Endothelial cell of umbilical vein (primary cell): ENCODE results near the gene PPM1H. TPM values are rescaled to one million over a fixed set of nuclear protein-coding genes. Genes with fewer than 3 reads are reported as not detected.

Experiments used
- BruUV-seq: library from RNA; stranded (reverse); fragments of 400-500 nt; replicated peaks from 2 replicates; lab custom pipeline; 2021; lab: Mats Ljungman, UMichigan
- CTCF ChIA-PET: fragments of 300-600, 350-600 bp; sonication (Branson Sonifier 250); formaldehyde crosslinking; loops from one replicate; lab custom pipeline; 2021; ENCODE audit warnings: antibody characterized with exemption, inconsistent platforms; lab: Charles Lee
- POLR2A ChIA-PET: fragments of 300-600, 350-600 bp; sonication (Branson Sonifier 250); formaldehyde crosslinking; loops from one replicate; lab custom pipeline; 2021; ENCODE audit warnings: antibody characterized with exemption, inconsistent platforms; lab: Charles Lee
- DNase-seq: peaks from one replicate; pipeline ENCODE4 v3.0.0-alpha.2; 2011; ENCODE audit warnings: low read depth, low spot score
- FAIRE-seq: peaks from 2 replicates; lab custom pipeline; 2011; peaks lifted over from hg19 to GRCh38; lab: Jason Lieb, UNC
- H2AFZ ChIP-seq: 2 replicates; pipeline ENCODE4 v1.6.0; 2012; ENCODE audit warnings: low read depth, low read length, control low read depth, inconsistent platforms
- H3K27ac ChIP-seq: 2 replicates; pipeline ENCODE4 v1.5.1; 2011; ENCODE audit warnings: low read depth, mild to moderate bottlenecking, control low read depth, low read length, moderate library complexity; ENCODE audit not compliant: insufficient read depth
- H3K27me3 ChIP-seq, 2 experiments: 2 replicates each; pipeline versions ENCODE4 v1.6.0 to v1.6.1; 2011; ENCODE audit warnings: low read length in 2 of 2, mixed read lengths in 1 of 2; ENCODE audit not compliant: control insufficient read depth in 2 of 2, insufficient read depth in 2 of 2
- H3K36me3 ChIP-seq, 2 experiments: 2 replicates in 1 of 2; 3 replicates in 1 of 2; pipeline ENCODE4 v1.5.1; 2011; ENCODE audit warnings: low read length in 2 of 2, mild to moderate bottlenecking in 1 of 2, moderate library complexity in 1 of 2; ENCODE audit not compliant: control insufficient read depth in 2 of 2, insufficient read depth in 2 of 2; ENCODE audit errors: extremely low read depth in 1 of 2
- H3K4me1 ChIP-seq: 3 replicates; pipeline ENCODE4 v1.5.1; 2011; ENCODE audit warnings: mild to moderate bottlenecking, low read length; ENCODE audit not compliant: control insufficient read depth, insufficient read depth; ENCODE audit errors: extremely low read depth
- H3K4me2 ChIP-seq: 2 replicates; pipeline ENCODE4 v1.6.1; 2011; ENCODE audit warnings: low read length, control low read depth, mixed read lengths; ENCODE audit not compliant: insufficient read depth
- H3K4me3 ChIP-seq, 3 experiments: fragments of 200-600 bp in 1 of 3; sonication (generic), shearing (Covaris generic) in 1 of 3; replicated peaks in 1 of 3; 2 replicates each; pipeline ENCODE4 v1.5.1; 2011 to 2016; ENCODE audit warnings: control low read depth in 3 of 3, low read length in 3 of 3, mild to moderate bottlenecking in 2 of 3, inconsistent platforms in 1 of 3, low read depth in 1 of 3, moderate library complexity in 1 of 3; ENCODE audit not compliant: insufficient read depth in 1 of 3
- H3K79me2 ChIP-seq: 2 replicates; pipeline ENCODE4 v1.6.0; 2012; ENCODE audit warnings: low read length, inconsistent platforms; ENCODE audit not compliant: control insufficient read depth, insufficient read depth
- H3K9ac ChIP-seq: replicated peaks from 2 replicates; pipeline ENCODE3; 2011; ENCODE audit warnings: low read length, control low read depth; ENCODE audit not compliant: insufficient read depth; ENCODE audit errors: extremely low read depth
- H3K9me1 ChIP-seq: replicated peaks from 3 replicates; pipeline ENCODE4 v1.6.0; 2011; ENCODE audit warnings: mild to moderate bottlenecking, low read length; ENCODE audit not compliant: control insufficient read depth, insufficient read depth; ENCODE audit errors: extremely low read depth
- H3K9me3 ChIP-seq: replicated peaks from 2 replicates; pipeline ENCODE4 v1.5.1; 2012; ENCODE audit warnings: low read length, inconsistent platforms; ENCODE audit not compliant: control insufficient read depth, insufficient read depth
- H4K20me1 ChIP-seq: replicated peaks from 2 replicates; pipeline ENCODE3; 2011; ENCODE audit warnings: mild to moderate bottlenecking, low read length; ENCODE audit not compliant: control insufficient read depth, insufficient read depth; ENCODE audit errors: extremely low read depth
- CTCF ChIP-seq, 2 donors: IDR thresholded peaks; 1 replicate in 1 of 2; 2 replicates in 1 of 2; pipeline ENCODE4 v1.5.1; 2011; ENCODE audit warnings: low read length in 2 of 2, mild to moderate bottlenecking in 2 of 2, moderate library complexity in 2 of 2, control low read depth in 1 of 2, inconsistent platforms in 1 of 2, low read depth in 1 of 2; ENCODE audit not compliant: insufficient read depth in 1 of 2; ENCODE audit errors: extremely low read depth in 1 of 2
- EZH2 ChIP-seq: IDR thresholded peaks from 2 replicates; pipeline ENCODE4 v1.6.1; 2012; ENCODE audit warnings: borderline replicate concordance, low read depth, mild to moderate bottlenecking, moderate library complexity, low read length, inconsistent platforms; ENCODE audit not compliant: severe bottlenecking
- MAX ChIP-seq: IDR thresholded peaks from 2 replicates; pipeline ENCODE4 v1.6.1; 2011; ENCODE audit not compliant: insufficient read depth, insufficient read length
- MYC ChIP-seq: IDR thresholded peaks from one replicate; pipeline ENCODE4 v1.6.1; 2011; ENCODE audit warnings: mild to moderate bottlenecking, low read depth, low read length
- dilution Hi-C: fragments of 300-500 bp; cut with MboI; formaldehyde crosslinking; loops from one replicate; pipeline ENCODE4 v1.15.0; 2019; ENCODE audit warnings: low sequenced_read_pairs; ENCODE audit not compliant: extremely low pct_ligation_motif_present
- intact Hi-C: fragments of 100-400 bp; cut with micrococcal nuclease; formaldehyde crosslinking; loops from one replicate; pipeline ENCODE4 v1.10.0; 2022
- polyA plus RNA-seq, 4 experiments: library from polyadenylated mRNA; depleted of rRNA in 3 of 4; stranded (reverse) in 3 of 4; unstranded in 1 of 4; fragments of >200 nt; gene quantifications; 2 replicates each; pipeline versions ENCODE4 v1.2.1 to v1.2.3, GENCODE V29; 2011 to 2012; ENCODE audit warnings: missing spikeins in 1 of 4
- total RNA-seq: library from RNA; stranded (reverse); gene quantifications from 2 replicates; pipeline ENCODE4 v1.2.3, GENCODE V29; 2021

The PPM1H gene
- total and polyA plus RNA-seq, 2 donors (not counting 3 experiments of a cell fraction or from before 2014, with no cell fraction given) = 1.0 to 7.2 TPM

- CTCF ChIA-PET = no interaction called here
- Histone ChIP-seq H3K27me3 (no peaks in the 10 kb centered on the region), H3K4me1 (no peaks in the 10 kb centered on the region), H4K20me1 (no peaks in the 10 kb centered on the region), H3K9me1 (no peaks in the 10 kb centered on the region), H3K4me2 (no peak overlapping the region), H3K4me3 (no peak overlapping the region), H2AFZ (no peak overlapping the region), H3K9me3 (no peaks in the 10 kb centered on the region), H3K9ac (no peak overlapping the region), H3K79me2 (no peaks in the 10 kb centered on the region), H3K36me3 (no peaks in the 10 kb centered on the region), H3K27ac (no peak overlapping the region)
- intact Hi-C loops = no loop called here
- dilution Hi-C loops = no loop called here
- POLR2A ChIA-PET = no interaction called here
- FAIRE-seq (no peak), DNase-seq (no peak)
- no TSS peak for BruUV-seq
- TF ChIP-seq EZH2 = no peak
- no peak for TF ChIP-seq MAX
- peak in 1 of 2 donors; percentile 18 for TF ChIP-seq CTCF (IDR thresholded peaks at IDR 0.05; ENCODE audit: extremely low read depth in 1 of 2, insufficient read depth in 1 of 2, low read depth in 1 of 2, low read length in 2 of 2)
- TF ChIP-seq MYC = no peak
Observed at GRCh38 chr12:62827042-62827441, 107.9 kb downstream of the PPM1H start.
